Measurements from ENCODE around the gene SDHB.

Gene SDHB

DNA sequence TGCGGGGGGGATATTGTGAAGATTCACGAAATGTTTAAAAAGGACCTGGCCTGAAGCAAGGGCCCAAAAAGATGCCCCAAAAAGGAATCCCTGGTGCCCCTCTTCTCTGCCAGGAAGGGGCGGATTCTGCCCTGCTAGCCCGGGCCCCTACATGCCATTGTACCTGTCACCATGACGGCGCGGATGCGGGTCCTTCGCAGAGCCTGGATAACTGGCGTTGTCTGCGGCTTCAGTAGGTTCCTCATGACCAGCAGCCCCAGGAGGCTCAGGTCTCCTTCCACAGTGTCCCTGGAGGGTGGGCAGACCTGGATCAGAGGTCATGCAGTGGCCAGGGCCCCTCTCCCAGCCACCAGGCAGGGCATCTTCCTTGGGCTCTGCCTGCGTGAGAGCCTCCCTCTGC lies 62.3 kb downstream of the SDHB start:
- DNase-seq (ENCODE audit: insufficient read length, low spot score) (no peak), FAIRE-seq (no peak)

- no peak for DNase-seq (ENCODE audit: insufficient read length, low spot score)
- FAIRE-seq = no peak
Measured at GRCh38 chr1:16989676-16990391, 64.0 kb downstream of the SDHB start.

DNA sequence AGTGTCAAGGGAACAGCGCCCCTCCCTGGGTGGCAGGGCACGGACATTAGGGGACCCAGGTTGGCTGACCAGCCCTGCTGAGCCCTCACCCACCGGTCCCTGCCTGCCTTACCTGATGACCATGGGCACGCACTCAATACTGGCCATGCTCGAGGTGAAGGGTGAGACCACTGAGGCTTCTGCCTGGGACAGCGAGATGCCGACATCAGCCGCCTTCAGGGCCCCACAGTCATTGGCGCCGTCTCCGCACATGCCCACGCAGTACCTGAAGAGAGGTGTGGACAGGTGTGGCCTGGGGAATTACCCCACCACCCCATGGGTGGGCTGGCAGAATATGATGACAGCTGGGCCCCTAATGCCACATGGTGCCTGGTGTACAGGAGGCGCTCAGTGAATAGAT lies 65.6 kb downstream of the SDHB start:
- FAIRE-seq (no peak), DNase-seq (ENCODE audit: insufficient read length, low spot score) (no peak)

DNA sequence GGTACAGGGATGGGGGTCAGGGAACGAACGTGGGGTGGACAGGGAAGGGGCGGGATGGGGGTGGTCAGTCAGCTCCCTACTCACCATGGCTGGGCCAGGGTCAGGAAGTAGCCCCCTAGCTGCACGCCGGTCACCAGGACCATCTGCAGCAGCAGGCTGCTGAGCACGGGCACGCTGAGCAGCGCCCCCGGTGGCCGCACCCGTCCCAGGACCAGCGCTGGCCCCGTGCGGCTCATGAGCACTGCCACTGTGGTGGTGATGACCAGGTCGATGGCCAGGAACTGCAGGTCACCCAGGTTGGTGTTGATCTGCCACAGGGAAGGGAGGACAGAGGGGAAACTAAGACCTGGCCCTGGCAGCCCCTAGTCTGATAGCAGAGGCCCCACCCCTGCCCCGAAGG lies 66.9 kb downstream of the SDHB start:
- FAIRE-seq = no peak
- no peak for DNase-seq (ENCODE audit: insufficient read length, low spot score)

- FAIRE-seq (no peak), DNase-seq (ENCODE audit: insufficient read length, low spot score) (no peak)
Measured at GRCh38 chr1:16986560-16986959, 67.3 kb downstream of the SDHB start.

GRCh38 chr1:16986113-16986512 lies 67.7 kb downstream of the SDHB start:
- DNase-seq (ENCODE audit: insufficient read length, low spot score) (no peak), FAIRE-seq (no peak)

GRCh38 chr1:16984717-16985116 lies 69.1 kb downstream of the SDHB start:
- FAIRE-seq (no peak), DNase-seq (ENCODE audit: insufficient read length, low spot score) (no peak)

DNA sequence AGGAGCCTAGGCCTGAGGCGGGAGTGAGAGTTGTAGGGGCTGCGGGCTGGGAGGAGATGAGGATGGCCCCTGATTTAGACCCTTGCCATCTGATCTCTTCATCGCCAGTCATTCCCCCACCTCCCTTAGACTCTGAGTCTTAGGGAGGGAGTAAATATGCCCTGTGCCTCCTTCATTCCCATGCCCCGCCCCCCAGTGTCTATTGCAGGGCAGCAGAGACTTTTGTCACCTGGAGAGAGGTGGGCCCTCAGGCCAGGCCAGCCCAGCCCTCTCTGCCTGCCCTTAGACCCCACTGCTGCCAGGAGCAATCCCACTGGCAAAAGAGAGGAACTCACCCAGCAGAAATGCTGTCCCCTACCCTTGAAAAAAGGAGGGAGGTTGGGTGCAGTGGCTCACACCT lies 70.2 kb downstream of the SDHB start:
- no peak for FAIRE-seq

DNA sequence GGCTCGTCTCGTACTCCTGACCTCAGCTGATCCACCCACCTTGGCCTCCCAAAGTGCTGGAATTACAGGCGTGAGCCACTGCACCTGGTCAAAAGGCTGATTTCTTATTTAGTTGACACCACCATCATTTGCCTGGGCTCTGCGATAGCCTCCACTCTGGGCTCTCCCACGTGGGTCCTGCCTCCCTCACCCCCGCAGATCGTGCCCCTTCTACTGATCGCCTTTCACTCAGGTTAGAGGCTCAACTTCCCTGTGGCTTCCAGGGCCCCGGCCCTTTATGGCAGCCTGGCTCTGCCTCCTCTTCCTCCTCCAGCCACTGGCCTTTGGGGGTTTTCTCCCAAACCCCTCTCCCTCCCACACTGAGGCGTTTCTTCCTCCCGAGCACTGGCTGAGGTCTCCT lies 70.9 kb downstream of the SDHB start:
- no peak for FAIRE-seq

More for the DNA sequence above, 70.2 kb downstream of the SDHB start:
- no peak for DNase-seq (ENCODE audit: insufficient read length, low spot score)

DNA sequence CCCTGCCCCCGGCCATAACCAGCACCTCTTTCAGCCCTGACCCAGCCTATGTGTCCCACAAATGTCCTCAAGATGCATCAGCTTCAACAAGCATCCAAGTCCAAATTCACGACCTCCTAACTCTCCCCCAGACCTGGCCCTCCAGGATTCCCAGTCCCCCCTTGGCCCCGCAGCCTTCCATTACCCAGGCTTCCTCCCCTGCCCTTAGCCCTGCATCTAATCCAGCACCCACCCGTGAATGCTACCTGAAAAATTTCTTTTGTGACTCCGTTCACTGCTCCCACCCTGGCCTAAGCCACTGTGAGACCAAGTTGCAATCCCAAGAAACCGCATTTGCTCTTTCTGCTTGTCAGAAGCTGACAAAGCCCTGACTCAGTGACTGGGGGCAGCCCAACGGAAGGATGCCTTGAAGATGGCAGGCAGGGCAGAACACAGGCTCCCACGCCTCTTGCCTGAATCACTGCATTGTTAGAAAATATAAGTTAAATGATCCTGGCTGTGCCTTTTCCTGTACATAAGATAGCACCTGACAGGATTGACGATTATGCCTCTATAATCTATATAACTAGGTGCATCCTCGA lies 72.5 kb downstream of the SDHB start:
- DNase-seq (ENCODE audit: insufficient read length, low spot score) (no peak), FAIRE-seq (no peak)

More for the DNA sequence above, 70.9 kb downstream of the SDHB start:
- no peak for DNase-seq (ENCODE audit: insufficient read length, low spot score)

DNA sequence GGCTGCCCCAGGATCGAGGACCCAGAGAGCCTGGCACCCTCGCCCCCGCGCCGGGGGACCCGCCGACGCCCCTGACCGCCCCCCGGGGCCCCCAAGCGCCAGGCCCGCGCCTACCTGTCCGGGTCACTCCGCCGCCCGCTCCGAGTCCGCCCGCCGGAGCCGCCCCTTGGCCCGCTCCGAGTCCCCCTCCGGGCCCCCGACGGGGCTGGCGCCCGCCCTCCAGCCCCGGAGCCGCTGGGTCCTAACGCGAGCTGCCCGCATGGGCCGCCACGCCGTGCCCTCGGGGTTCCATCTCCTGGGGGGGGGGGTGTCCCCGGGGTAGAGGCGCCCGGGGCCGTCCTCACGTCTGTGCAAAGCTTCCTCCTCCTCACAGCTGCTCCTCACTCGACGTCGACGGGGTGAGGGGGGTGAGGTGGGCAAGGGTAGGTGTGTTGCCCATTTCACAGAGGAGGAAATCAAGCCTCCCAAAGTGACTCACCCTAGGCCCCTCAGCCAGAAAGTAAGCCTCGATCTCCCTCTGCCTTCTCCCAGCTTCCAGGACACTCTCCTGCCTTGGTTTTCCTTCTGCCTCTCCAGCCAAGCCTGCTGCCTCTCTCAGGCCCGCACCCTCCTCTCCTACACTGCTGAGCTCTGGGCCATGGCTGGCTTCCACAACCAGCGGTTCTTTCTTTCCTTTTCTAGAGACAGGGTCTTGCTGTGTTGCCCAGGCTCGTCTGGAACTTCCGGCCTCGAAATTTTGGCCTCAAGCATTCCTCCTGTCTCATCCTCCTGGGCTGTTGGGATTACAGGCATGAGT lies 73.2 kb downstream of the SDHB start, which contains the start of gene MFAP2:
Gene MFAP2, minus strand, starts transcription at position 148 of the 796 bp plus-strand sequence. CDS start 2,347 bp downstream, outside the sequence.
- FAIRE-seq (no peak), DNase-seq (ENCODE audit: insufficient read length, low spot score) (no peak)

DNA sequence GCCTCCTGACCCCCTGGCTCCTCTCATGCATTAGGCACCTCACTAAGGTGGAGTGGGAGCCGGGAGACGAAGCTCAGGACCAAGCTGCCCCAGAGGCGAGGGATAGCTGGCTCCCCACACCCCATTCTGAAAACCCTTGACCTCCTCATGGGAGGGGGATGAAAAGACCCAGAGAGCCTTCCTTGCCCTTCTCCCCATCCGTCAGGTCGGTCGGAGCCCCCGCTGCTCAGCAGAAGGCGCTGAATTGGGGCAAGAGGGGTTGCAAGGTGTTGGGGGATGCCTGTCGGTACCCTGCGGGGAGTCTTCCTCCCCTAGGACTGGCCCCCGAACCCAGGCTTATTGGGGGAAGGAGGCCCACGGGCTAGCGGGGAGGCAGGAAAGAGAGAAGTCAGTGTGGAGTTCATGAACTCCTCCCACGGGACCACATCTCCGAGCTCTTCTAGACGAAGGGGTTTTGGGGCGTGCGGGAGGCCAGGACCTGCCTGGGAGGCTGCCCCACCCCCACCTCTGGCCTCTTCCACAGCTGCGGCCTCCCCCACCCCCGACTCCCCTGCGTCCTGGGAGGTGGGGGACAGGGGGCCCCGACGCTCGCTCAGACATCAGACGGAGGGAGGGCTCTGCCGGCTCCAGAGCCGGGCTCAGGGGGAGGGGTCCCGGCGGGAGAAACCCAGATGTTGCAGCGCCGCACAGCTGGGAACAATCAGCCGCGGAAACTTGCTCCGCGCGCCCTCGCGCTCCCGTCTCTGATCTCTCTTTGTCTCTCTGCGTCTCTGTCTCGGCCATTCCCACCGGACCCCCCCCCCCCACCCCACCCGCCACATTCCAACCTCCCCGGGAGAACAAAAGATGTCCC lies 74.1 kb downstream of the SDHB start:
- FAIRE-seq (no peak), DNase-seq (ENCODE audit: insufficient read length, low spot score) (no peak)

GRCh38 chr1:16978567-16979474 lies 75.0 kb downstream of the SDHB start:
- DNase-seq (ENCODE audit: insufficient read length, low spot score) (no peak), FAIRE-seq (no peak)

DNA sequence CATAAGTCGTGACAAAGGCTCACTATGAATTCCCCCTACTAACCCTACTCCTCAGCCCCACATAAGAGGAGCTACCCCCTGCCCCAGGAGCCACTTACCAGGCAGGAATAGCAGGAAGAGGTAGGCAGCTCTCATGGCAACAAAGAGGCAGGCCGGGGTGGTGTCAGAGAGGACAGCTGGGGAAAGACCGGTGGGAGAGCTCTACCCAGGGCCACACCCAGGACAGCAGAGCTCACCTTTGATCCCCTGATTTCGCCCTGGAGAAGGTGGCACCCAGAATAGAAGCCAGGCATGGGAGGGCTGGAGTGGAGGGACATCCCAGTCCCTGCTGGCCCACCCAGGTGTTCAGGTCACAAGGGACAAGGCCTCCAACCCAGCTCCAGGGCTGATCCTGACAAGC lies 75.7 kb downstream of the SDHB start:
- FAIRE-seq (no peak), DNase-seq (ENCODE audit: insufficient read length, low spot score) (no peak)

- FAIRE-seq (no peak), DNase-seq (ENCODE audit: insufficient read length, low spot score) (no peak)
Measured at GRCh38 chr1:16977377-16977776, 76.5 kb downstream of the SDHB start.

GRCh38 chr1:16976966-16977365 lies 76.9 kb downstream of the SDHB start:
- FAIRE-seq = no peak
- DNase-seq (ENCODE audit: insufficient read length, low spot score) = no peak

GRCh38 chr1:16975838-16976237 lies 78.0 kb downstream of the SDHB start:
- DNase-seq (ENCODE audit: insufficient read length, low spot score) = no peak
- no peak for FAIRE-seq

GRCh38 chr1:16975211-16975610 lies 78.6 kb downstream of the SDHB start:
- FAIRE-seq (no peak), DNase-seq (ENCODE audit: insufficient read length, low spot score) (no peak)

GRCh38 chr1:16973215-16973614 lies 80.6 kb downstream of the SDHB start:
- DNase-seq (ENCODE audit: insufficient read length, low spot score) (no peak), FAIRE-seq (no peak)

Measured in GM19239 (cell line).